OCI-LY7 (cell line): ENCODE results near the gene SMURF1. TPM values are rescaled to one million over a fixed set of nuclear protein-coding genes. Genes with fewer than 3 reads are reported as not detected.

Source experiments
- BruUV-seq: library from RNA; stranded (reverse); fragments of 400-500 nt; replicated peaks from 2 replicates; lab custom pipeline; 2021; lab: Mats Ljungman, UMichigan
- CTCF ChIA-PET: fragments of 300-600 bp; sonication (Branson Sonifier 250); formaldehyde crosslinking; loops from one replicate; lab custom pipeline; 2022; ENCODE audit warnings: antibody characterized with exemption; ENCODE audit not compliant: unreplicated experiment; lab: Charles Lee
- POLR2A ChIA-PET: fragments of 300-600 bp; sonication (Branson Sonifier 250); formaldehyde crosslinking; loops from one replicate; lab custom pipeline; 2022; ENCODE audit warnings: antibody characterized with exemption; lab: Charles Lee
- DNase-seq: peaks from one replicate; pipeline ENCODE4 v3.0.0-alpha.2; 2015; ENCODE audit warnings: low spot score
- H2AFZ ChIP-seq: fragments of 200-600 bp; sonication (generic), shearing (Covaris generic); 2 replicates; pipeline ENCODE4 v1.6.1; 2014; ENCODE audit warnings: mild to moderate bottlenecking, antibody characterized with exemption, low read length, moderate library complexity
- H3K27ac ChIP-seq: fragments of 200-600 bp; sonication (generic); 2 replicates; pipeline ENCODE4 v1.5.1; 2014; ENCODE audit warnings: mixed run types, low read depth, mild to moderate bottlenecking, moderate library complexity, low read length, inconsistent platforms; ENCODE audit not compliant: poor library complexity, severe bottlenecking
- H3K36me3 ChIP-seq: fragments of 200-600 bp; sonication (generic); 2 replicates; pipeline ENCODE4 v1.6.1; 2014; ENCODE audit warnings: mild to moderate bottlenecking, antibody characterized with exemption, low read length, moderate library complexity, mixed read lengths; ENCODE audit not compliant: insufficient read depth
- H3K4me1 ChIP-seq: fragments of 200-600 bp; sonication (generic); 2 replicates; pipeline ENCODE4 v1.5.1; 2014; ENCODE audit warnings: mild to moderate bottlenecking, low read length; ENCODE audit not compliant: insufficient read depth, poor library complexity, severe bottlenecking
- H3K4me2 ChIP-seq: fragments of 200-600 bp; sonication (generic); 2 replicates; pipeline ENCODE4 v1.6.1; 2014; ENCODE audit warnings: mild to moderate bottlenecking, low read length
- H3K4me3 ChIP-seq: fragments of 200-600 bp; sonication (generic); 2 replicates; pipeline ENCODE4 v1.5.1; 2014; ENCODE audit warnings: mild to moderate bottlenecking, low read depth, low read length; ENCODE audit not compliant: poor library complexity, severe bottlenecking
- H3K79me2 ChIP-seq: fragments of 200-600 bp; sonication (generic); 2 replicates; pipeline ENCODE4 v1.6.1; 2016; ENCODE audit warnings: low read depth, mild to moderate bottlenecking, low read length, moderate library complexity, mixed read lengths; ENCODE audit not compliant: insufficient read depth
- H3K9me2 ChIP-seq: fragments of 200-600 bp; sonication (generic); 2 replicates; pipeline ENCODE4 v1.6.1; 2016; ENCODE audit warnings: mild to moderate bottlenecking, low read length, mixed read lengths; ENCODE audit not compliant: insufficient read depth
- H3K9me3 ChIP-seq: fragments of 200-600 bp; sonication (generic); 2 replicates; pipeline ENCODE4 v1.6.1; 2014; ENCODE audit warnings: mild to moderate bottlenecking, mixed run types, low read length, mixed read lengths
- H4K20me1 ChIP-seq: fragments of 200-600 bp; sonication (generic); 2 replicates; pipeline ENCODE4 v1.6.1; 2014; ENCODE audit warnings: mild to moderate bottlenecking, antibody characterized with exemption, low read length, moderate library complexity, mixed read lengths; ENCODE audit not compliant: insufficient read depth
- CTCF ChIP-seq: fragments of 200-600 bp; sonication (generic); conservative IDR thresholded peaks from 2 replicates; pipeline ENCODE4 v1.5.1; 2014; ENCODE audit warnings: mild to moderate bottlenecking, antibody characterized with exemption, low read length, moderate library complexity, mixed read lengths
- EZH2phosphoT487 ChIP-seq: fragments of 200-600 bp; sonication (generic); IDR thresholded peaks from 2 replicates; pipeline ENCODE4 v1.6.1; 2018; ENCODE audit warnings: low read depth, borderline replicate concordance, mild to moderate bottlenecking, mixed run types, antibody characterized with exemption, low read length, moderate library complexity, mixed read lengths
- intact Hi-C: fragments of 100-400 bp; cut with micrococcal nuclease; formaldehyde crosslinking; loops from one replicate; pipeline ENCODE4 v1.10.0; 2022; ENCODE audit not compliant: unreplicated experiment
- total RNA-seq, 2 experiments: library from RNA; depleted of rRNA in 1 of 2; stranded (reverse); fragments of >200 nt in 1 of 2; shearing (Covaris generic) in 1 of 2; gene quantifications; 2 replicates each; pipeline ENCODE4 v1.2.3, GENCODE V29; 2014 to 2022

The SMURF1 gene
- total RNA-seq, 2 experiments from 2014 or later, result 11.5 to 17.8 TPM

GRCh38 chr7:99140813-99141212 lies 3.1 kb downstream of the SMURF1 start:
- H3K9me2 ChIP-seq, result no peaks in the 10 kb centered on the region
- peaks cover 30% of the 10 kb centered on the region for H3K4me1 ChIP-seq
- POLR2A ChIA-PET, result interaction anchor here (0.6 to 0.8 kb wide), 2 partner anchors 14 to 97 kb away, joined by 3 read pairs; no protein-coding TSS in a partner anchor
- H3K79me2 ChIP-seq, result peaks cover 72% of the 10 kb centered on the region
- no peak for DNase-seq
- H3K36me3 ChIP-seq, result peaks cover 12% of the 10 kb centered on the region
- no peak overlapping the region for H2AFZ ChIP-seq
- no peak overlapping the region for H3K27ac ChIP-seq
- BruUV-seq, result TSS peak; percentile 23
- no peak overlapping the region for H3K4me3 ChIP-seq
- H3K4me2 ChIP-seq, result no peak overlapping the region
- no peaks in the 10 kb centered on the region for H3K9me3 ChIP-seq
- intact Hi-C loops, result no loop called here
- 0 out of 2 replicates have a peak, but pooled peaks cover 8% of the 10 kb centered on the region for H4K20me1 ChIP-seq
- CTCF ChIA-PET, result no interaction called here
- TF ChIP-seq CTCF, result no peak
- no peak for TF ChIP-seq EZH2phosphoT487

- no peaks in the 10 kb centered on the region for H3K9me3 ChIP-seq
- POLR2A ChIA-PET, result interaction anchor here (0.6 to 1.8 kb wide), 3 partner anchors 16 to 1995 kb away, joined by 3 to 6 read pairs (median 3); no protein-coding TSS in a partner anchor
- DNase-seq, result no peak
Measured at GRCh38 chr7:99139036-99139435, 4.9 kb downstream of the SMURF1 start.

More at GRCh38 chr7:99139036-99139435, 4.9 kb downstream of the SMURF1 start:
- peaks cover 16% of the 10 kb centered on the region for H4K20me1 ChIP-seq
- no peak overlapping the region for H3K27ac ChIP-seq
- no peak overlapping the region for H3K4me2 ChIP-seq
- intact Hi-C loops, result no loop called here
- peaks cover 90% of the 10 kb centered on the region for H3K79me2 ChIP-seq
- H2AFZ ChIP-seq, result no peak overlapping the region
- CTCF ChIA-PET, result no interaction called here
- peaks cover 24% of the 10 kb centered on the region for H3K4me1 ChIP-seq
- TF ChIP-seq CTCF, result no peak
- no peak for TF ChIP-seq EZH2phosphoT487
- BruUV-seq, result no TSS peak
- H3K9me2 ChIP-seq, result no peaks in the 10 kb centered on the region
- peaks cover 12% of the 10 kb centered on the region for H3K36me3 ChIP-seq
- no peak overlapping the region for H3K4me3 ChIP-seq
